ENCODE data around the gene CLEC11A.

The CLEC11A gene

GRCh38 chr19:50719119-50719435, 4.1 kb upstream of the CLEC11A start:
- DNase-seq (ENCODE audit: low read depth): no peak
- H3K4me3 ChIP-seq (ENCODE audit: low read depth, low read length): no peak overlapping the region

GRCh38 chr19:50719566-50719965, 3.6 kb upstream of the CLEC11A start, which contains the start of gene SHANK1:
SHANK1 (minus strand) TSS chr19:50719802; CDS start chr19:50716919, 2,883 bp downstream.
- TF ChIP-seq CTCF (IDR thresholded peaks at IDR 0.05; ENCODE audit: control insufficient read depth, extremely low read depth, insufficient read depth): no peak
- DNase-seq (ENCODE audit: low read depth): no peak

More at GRCh38 chr19:50719119-50719435, 4.1 kb upstream of the CLEC11A start:
- no peak for TF ChIP-seq CTCF (IDR thresholded peaks at IDR 0.05; ENCODE audit: control insufficient read depth, extremely low read depth, insufficient read depth)

GRCh38 chr19:50720181-50720920, 2.8 kb upstream of the CLEC11A start:
- no peak overlapping the region for H3K4me3 ChIP-seq (ENCODE audit: low read depth, low read length)
- no peak for TF ChIP-seq CTCF (IDR thresholded peaks at IDR 0.05; ENCODE audit: control insufficient read depth, extremely low read depth, insufficient read depth)
- DNase-seq (ENCODE audit: low read depth): no peak

More at GRCh38 chr19:50719566-50719965, 3.6 kb upstream of the CLEC11A start, which contains the start of gene SHANK1:
- H3K4me3 ChIP-seq (ENCODE audit: low read depth, low read length): no peak within 1 kb of the TSS

GRCh38 chr19:50720921-50721381, 2.2 kb upstream of the CLEC11A start:
- no peak for DNase-seq (ENCODE audit: low read depth)
- H3K4me3 ChIP-seq (ENCODE audit: low read depth, low read length): no peak overlapping the region
- TF ChIP-seq CTCF (IDR thresholded peaks at IDR 0.05; ENCODE audit: control insufficient read depth, extremely low read depth, insufficient read depth): no peak

- TF ChIP-seq CTCF (IDR thresholded peaks at IDR 0.05; ENCODE audit: control insufficient read depth, extremely low read depth, insufficient read depth): no peak
- DNase-seq (ENCODE audit: low read depth): no peak
- H3K4me3 ChIP-seq (ENCODE audit: low read depth, low read length): no peak overlapping the region
Observed at GRCh38 chr19:50721441-50722137, 1.6 kb upstream of the CLEC11A start.

GRCh38 chr19:50722201-50723013, 757 bp upstream of the CLEC11A start:
- no peak overlapping the region for H3K4me3 ChIP-seq (ENCODE audit: low read depth, low read length)
- no peak for TF ChIP-seq CTCF (IDR thresholded peaks at IDR 0.05; ENCODE audit: control insufficient read depth, extremely low read depth, insufficient read depth)
- no peak for DNase-seq (ENCODE audit: low read depth)
